ENCODE results near the gene PRR35. TPM values are rescaled to one million over a fixed set of nuclear protein-coding genes. Genes with fewer than 3 reads are reported as not detected.
A peak's percentile ranks its signal among the peaks of the same experiment; 100 is the strongest.

The PRR35 gene
- polyA plus RNA-seq, 1 donor (not counting 4 experiments of a cell fraction or from before 2014, with no cell fraction given), result not detected

GRCh38 chr16:526181-527014, 33.8 kb upstream of the PRR35 start:
- no peak for TF ChIP-seq EZH2 (IDR thresholded peaks at IDR 0.05; ENCODE audit: low read length)
- no peak for TF ChIP-seq CTCF (optimal IDR thresholded peaks at IDR 0.05 in 1 of 3, IDR thresholded peaks at IDR 0.05 in 1 of 3, conservative IDR thresholded peaks at IDR 0.05 in 1 of 3; ENCODE audit: extremely low read depth in 1 of 3, insufficient read depth in 2 of 3, low read length in 3 of 3)
- DNase-seq (ENCODE audit: low read depth, low spot score) (no peak), FAIRE-seq (no peak)
- peak overlapping the region; percentile 61 to 86 (median 75) for H3K4me3 ChIP-seq (ENCODE audit: control insufficient read depth in 2 of 3, extremely low read depth in 1 of 3, insufficient read depth in 2 of 3, low read depth in 1 of 3, low read length in 3 of 3)
- H2AFZ ChIP-seq (ENCODE audit: control insufficient read depth, low read length), result no peak overlapping the region
- H3K36me3 ChIP-seq (ENCODE audit: control insufficient read depth in 2 of 2, extremely low read depth in 1 of 2, insufficient read depth in 2 of 2, low read length in 2 of 2), result peaks cover 0 to 8% of the 10 kb centered on the region in 2 experiments
- no peaks in the 10 kb centered on the region for H3K27me3 ChIP-seq (ENCODE audit: control insufficient read depth, extremely low read depth, insufficient read depth, low read length)
- H3K4me1 ChIP-seq (ENCODE audit: control insufficient read depth, extremely low read depth, insufficient read depth, low read length), result peaks cover 34% of the 10 kb centered on the region
- H3K79me2 ChIP-seq (ENCODE audit: control insufficient read depth, insufficient read depth, low read length), result peaks cover 59% of the 10 kb centered on the region
- H3K4me2 ChIP-seq (ENCODE audit: control insufficient read depth, extremely low read depth, insufficient read depth, low read depth, low read length), result peak overlapping the region; percentile 93
- peak overlapping the region; percentile 89 for H3K9ac ChIP-seq (ENCODE audit: control insufficient read depth, extremely low read depth, insufficient read depth, low read length)
- H3K27ac ChIP-seq (ENCODE audit: control insufficient read depth, insufficient read depth, low read length), result peak overlapping the region; percentile 83
- peaks cover 4% of the 10 kb centered on the region for H3K9me1 ChIP-seq (ENCODE audit: control insufficient read depth, extremely low read depth, insufficient read depth, low read length)
- dilution Hi-C loops (cut with MboI; ENCODE audit: extremely low pct_ligation_motif_present, low sequenced_read_pairs), result no loop called here
- H4K20me1 ChIP-seq (ENCODE audit: control insufficient read depth, extremely low read depth, insufficient read depth, low read length), result peaks cover 25% of the 10 kb centered on the region
- no peaks in the 10 kb centered on the region for H3K9me3 ChIP-seq (ENCODE audit: control insufficient read depth, low read depth, low read length)

GRCh38 chr16:527015-527903, 32.9 kb upstream of the PRR35 start, which contains the start of gene CAPN15:
Gene CAPN15 (plus strand): TSS chr16:527712. CDS start chr16:546839, 19,127 bp downstream.
- H3K27ac ChIP-seq (ENCODE audit: control insufficient read depth, insufficient read depth, low read length), result peak within 1 kb of the TSS; percentile 83
- H2AFZ ChIP-seq (ENCODE audit: control insufficient read depth, low read length), result peak within 1 kb of the TSS; percentile 33
- no peaks in the 10 kb centered on the region for H3K27me3 ChIP-seq (ENCODE audit: control insufficient read depth, extremely low read depth, insufficient read depth, low read length)
- peak within 1 kb of the TSS; percentile 87 to 95 (median 90) for H3K4me3 ChIP-seq (ENCODE audit: control insufficient read depth in 2 of 3, extremely low read depth in 1 of 3, insufficient read depth in 2 of 3, low read depth in 1 of 3, low read length in 3 of 3)
- peaks cover 0 to 8% of the 10 kb centered on the region in 2 experiments for H3K36me3 ChIP-seq (ENCODE audit: control insufficient read depth in 2 of 2, extremely low read depth in 1 of 2, insufficient read depth in 2 of 2, low read length in 2 of 2)
- no peaks in the 10 kb centered on the region for H3K9me3 ChIP-seq (ENCODE audit: control insufficient read depth, low read depth, low read length)
- DNase-seq (ENCODE audit: low read depth, low spot score) (no peak), FAIRE-seq (no peak)
- dilution Hi-C loops (cut with MboI; ENCODE audit: extremely low pct_ligation_motif_present, low sequenced_read_pairs), result no loop called here
- peaks cover 25% of the 10 kb centered on the region for H4K20me1 ChIP-seq (ENCODE audit: control insufficient read depth, extremely low read depth, insufficient read depth, low read length)
- H3K4me1 ChIP-seq (ENCODE audit: control insufficient read depth, extremely low read depth, insufficient read depth, low read length), result peaks cover 29% of the 10 kb centered on the region
- peak within 1 kb of the TSS; percentile 89 for H3K9ac ChIP-seq (ENCODE audit: control insufficient read depth, extremely low read depth, insufficient read depth, low read length)
- TF ChIP-seq EZH2 (IDR thresholded peaks at IDR 0.05; ENCODE audit: low read length), result no peak
- no peak for TF ChIP-seq CTCF (optimal IDR thresholded peaks at IDR 0.05 in 1 of 3, IDR thresholded peaks at IDR 0.05 in 1 of 3, conservative IDR thresholded peaks at IDR 0.05 in 1 of 3; ENCODE audit: extremely low read depth in 1 of 3, insufficient read depth in 2 of 3, low read length in 3 of 3)
- peaks cover 4% of the 10 kb centered on the region for H3K9me1 ChIP-seq (ENCODE audit: control insufficient read depth, extremely low read depth, insufficient read depth, low read length)
- H3K4me2 ChIP-seq (ENCODE audit: control insufficient read depth, extremely low read depth, insufficient read depth, low read depth, low read length), result peak within 1 kb of the TSS; percentile 93
- peaks cover 67% of the 10 kb centered on the region for H3K79me2 ChIP-seq (ENCODE audit: control insufficient read depth, insufficient read depth, low read length)

All from keratinocyte (primary cell).